GM12891 (cell line): Measurements from ENCODE around the gene DNAJC5.

Source experiments
- POLR2A ChIP-seq: IDR thresholded peaks from 2 replicates; pipeline ENCODE4 v1.6.1; 2011; ENCODE audit warnings: low read depth, low read length, control low read depth
- TAF1 ChIP-seq: IDR thresholded peaks from 2 replicates; pipeline ENCODE4 v1.6.1; 2011; ENCODE audit warnings: low read depth, low read length, control low read depth

DNA sequence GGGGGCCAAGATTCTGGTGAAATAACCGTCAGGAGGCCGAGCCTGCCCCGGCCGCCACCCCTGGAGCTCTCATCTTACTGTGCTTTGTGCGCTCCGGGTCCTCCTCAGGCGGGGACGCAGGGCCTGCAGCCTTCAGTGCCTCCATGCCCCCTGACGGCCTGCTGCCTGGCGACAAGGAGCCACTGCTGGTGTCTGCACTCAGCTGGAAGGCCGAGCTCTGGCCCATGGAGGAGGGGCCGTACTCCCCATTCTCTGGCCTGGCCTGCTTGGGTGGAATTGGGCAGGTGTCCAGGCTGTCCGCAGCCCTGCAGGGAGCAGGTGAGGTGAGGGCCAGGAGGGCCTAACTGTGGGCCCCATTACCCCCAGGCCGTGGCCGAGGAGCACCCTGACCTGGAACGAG lies 69.5 kb downstream of the DNAJC5 start:
- TF ChIP-seq POLR2A (no peak), TAF1 (no peak)
